ENCODE results near the gene IKBKE.

IKBKE gene

DNA sequence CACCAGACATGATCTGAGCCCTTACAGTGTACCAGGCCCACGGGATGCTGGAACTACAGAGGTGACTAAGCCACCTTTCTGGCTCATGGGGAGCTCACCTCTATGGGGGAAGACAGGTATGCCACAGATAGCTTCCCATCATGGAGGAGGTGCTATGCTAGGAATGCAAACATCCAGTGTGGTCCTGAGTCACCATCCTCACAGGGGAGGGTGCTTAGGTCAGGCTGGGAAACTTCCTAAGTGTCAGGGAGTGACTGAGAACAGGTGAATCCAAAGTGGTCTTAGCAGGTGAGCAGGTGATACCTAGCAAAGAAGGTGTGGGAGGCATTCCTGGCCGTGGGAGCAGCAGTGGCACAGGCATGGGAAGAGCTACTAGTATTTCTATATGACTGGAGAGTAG lies 28.4 kb downstream of the IKBKE start:
- no peak for FAIRE-seq

DNA sequence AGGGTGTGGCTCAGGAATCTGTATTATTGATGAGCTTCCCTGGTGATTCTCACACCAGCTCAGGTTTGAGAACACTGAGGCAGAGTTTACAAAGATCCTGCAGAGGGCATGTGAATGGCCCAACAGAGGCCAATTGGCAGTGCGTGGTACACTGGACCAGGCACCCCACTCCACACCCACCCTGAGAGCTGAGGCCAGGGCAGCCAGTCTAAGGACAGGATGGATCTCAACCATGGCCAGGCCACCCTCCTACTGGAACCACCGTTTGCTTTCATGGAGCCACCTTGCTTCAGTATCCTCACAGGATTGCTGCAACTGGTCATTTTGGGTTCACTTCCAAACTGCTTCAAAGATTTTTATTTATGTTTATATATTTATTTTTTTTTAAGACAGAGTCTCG lies 29.8 kb downstream of the IKBKE start:
- FAIRE-seq, result no peak

GRCh38 chr1:206501881-206502280 lies 31.6 kb downstream of the IKBKE start:
- FAIRE-seq, result no peak

DNA sequence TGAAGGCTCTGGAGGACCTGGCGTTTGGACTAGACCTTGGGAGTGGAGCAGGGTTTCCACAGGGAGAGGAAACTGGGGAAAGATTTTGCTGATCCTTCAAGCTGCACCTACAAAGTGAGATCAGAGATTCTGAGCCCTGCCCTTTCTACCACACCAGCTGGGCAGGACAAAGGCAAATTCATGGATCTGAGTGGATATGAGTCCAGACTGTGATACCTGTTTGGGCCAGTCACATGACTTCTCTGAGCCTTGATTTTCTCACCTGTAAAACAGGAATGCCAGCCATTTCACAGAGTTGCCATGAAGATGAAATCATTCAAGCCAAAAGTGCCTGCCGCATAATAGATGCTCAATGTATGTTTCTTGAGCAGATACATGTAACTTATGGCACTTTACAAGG lies 32.1 kb downstream of the IKBKE start:
- FAIRE-seq, result no peak

DNA sequence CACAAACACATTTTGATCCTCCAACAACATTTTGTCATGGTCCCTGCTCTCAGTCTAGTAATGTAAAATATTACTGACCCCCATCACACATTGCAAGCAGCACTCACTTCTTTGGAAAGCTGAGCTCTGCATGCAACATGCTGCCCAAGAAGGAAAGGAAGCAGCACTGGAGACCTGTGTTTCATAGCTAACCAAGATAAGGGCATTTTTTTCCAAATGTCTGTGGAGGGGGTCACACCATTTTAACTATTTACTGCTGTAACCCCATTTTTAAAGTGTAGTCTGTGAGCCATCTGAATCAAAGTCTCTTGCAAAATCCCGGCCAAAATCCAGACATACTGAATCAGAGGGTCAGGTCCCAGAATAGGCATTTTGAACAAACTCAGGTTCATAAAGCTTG lies 32.5 kb downstream of the IKBKE start:
- no peak for FAIRE-seq

DNA sequence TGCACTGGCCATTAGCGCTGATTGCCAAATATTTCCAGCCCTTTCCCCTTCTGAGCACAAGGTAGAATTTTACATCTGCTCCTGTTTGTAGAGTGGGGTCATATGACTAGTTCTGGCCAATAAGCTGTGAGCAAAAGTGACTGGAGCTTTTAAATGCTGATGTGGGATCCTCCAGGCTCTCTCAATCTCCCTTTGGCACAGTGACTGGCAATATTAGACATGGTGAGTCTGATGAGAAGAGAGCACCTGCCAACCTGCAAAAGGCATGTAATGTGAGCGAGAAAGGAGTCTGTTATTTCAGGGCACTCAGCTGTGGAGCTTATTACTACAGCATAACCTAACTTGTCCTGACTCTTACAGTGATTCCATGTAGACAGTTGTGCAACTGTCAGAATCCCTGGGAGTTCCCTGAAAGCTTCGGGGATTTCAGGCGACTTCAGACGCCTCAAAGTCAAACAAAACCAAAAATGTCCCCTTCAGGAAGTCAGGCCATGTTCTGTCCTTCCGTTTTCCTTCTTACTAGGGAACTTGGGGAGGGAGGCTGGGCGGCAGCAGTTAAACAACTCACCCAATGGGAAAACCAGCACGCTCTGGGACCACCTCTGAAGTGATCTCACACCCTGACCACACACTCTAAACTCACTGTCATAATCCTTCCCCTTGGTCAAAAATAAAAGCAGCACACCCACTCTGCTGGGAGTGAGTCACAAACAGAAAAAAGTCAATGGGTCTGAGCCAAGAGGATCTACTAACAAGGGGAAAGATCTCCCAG lies 33.5 kb downstream of the IKBKE start:
- no peak for FAIRE-seq

DNA sequence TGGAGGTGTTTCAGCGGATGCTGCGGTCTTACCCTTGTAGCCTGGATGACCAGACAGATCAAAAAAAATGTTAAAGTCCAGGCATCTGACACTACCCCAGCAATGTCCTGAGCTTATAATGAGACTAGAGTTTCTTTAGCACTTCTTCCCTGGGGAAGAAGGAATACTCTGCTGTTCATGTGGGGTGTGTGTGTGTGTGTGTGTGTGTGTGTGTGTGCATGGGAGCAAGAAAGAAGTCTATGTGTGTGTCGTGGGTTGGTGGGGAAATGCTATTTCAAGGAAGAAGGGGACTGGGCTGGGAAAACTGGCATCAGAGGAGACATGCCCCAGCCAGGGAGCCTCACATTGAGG lies 34.1 kb downstream of the IKBKE start:
- FAIRE-seq, result no peak

- FAIRE-seq, result no peak
Observed at GRCh38 chr1:206505702-206506355, 35.6 kb downstream of the IKBKE start.

DNA sequence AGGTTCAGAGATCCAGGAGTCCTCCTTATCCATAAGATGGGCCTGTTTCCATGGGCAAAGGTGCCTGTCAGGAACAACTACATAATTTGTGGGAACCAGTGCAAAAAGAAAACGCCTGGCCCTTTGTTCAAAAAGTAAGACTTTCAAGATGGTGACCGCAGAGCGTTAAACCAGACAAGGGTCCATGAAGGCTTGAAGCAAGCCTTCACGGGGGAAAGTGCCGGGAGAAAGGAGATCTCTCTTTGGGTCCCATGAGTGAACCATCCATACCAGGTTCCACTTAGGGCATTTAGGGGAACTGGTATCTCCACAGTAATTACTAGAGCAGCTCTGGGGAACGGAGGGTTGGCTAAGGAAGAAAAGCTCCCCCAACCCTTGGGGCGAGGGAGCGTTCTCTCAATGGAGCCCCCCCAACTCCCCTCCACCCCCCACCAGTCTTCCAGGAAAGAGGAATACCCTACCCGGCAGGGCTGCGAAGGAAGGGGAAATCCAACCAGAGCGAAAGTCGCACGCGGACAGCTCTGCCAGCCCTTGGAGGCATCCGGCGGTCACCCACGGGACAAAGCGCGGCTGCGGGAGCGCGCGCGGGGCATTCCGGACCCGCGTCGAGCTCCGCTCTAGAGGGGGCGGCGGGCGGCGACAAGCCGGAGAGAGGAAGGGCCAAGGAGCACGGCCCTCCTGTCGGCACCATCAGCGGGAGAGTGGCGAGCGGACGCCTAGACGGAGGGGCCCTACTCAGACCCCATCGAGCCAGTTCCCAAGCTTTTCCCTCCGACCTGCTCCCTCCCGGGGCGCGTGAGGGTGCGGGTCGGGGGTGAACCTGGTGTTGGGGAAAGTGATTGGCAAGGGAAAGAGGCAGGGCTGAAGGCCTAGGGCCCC lies 36.4 kb downstream of the IKBKE start:
- no peak for FAIRE-seq

GRCh38 chr1:206507284-206508129 lies 37.2 kb downstream of the IKBKE start, which contains the start of gene RASSF5:
Gene RASSF5 (plus strand): TSS chr1:206507531. CDS start chr1:206507603, 72 bp downstream.
- FAIRE-seq, result no peak

DNA sequence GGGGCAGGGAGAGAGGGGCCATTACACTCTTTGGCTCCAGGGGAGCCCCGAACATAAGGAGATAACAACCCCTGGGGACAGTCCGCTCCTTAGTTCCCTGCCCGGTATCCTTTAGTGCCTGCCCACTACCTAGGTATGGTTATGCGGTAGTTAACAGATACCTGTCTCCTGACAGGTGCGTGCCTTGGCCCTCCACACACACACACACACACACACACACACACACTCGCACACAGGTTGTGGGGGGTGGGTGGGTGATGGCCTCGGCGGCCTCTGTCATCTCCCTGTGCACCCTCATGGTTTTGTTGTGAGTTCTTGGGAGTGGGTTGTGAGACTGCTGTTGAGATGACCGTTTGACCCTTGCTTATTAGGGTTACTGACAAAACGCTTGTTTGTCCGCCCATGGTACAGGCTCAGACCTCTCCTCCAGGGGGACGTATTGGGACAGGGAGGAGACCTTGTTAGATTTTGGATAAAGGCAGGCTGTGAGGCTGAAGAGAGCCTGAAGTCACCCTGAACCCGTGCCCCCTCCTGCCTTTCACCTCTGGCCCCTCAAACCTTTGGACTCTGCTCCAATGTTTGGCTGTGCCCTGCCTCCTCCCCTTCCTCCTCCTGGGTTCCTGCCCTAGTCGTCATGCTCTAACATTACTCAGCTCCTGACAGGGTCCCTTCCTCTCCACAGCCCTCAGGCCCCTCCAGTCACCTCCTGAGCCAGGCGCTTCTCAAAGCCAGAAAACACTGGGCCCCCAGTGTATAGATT lies 38.0 kb downstream of the IKBKE start:
- no peak for FAIRE-seq

- FAIRE-seq, result no peak
Observed at GRCh38 chr1:206508956-206509355, 38.7 kb downstream of the IKBKE start.

DNA sequence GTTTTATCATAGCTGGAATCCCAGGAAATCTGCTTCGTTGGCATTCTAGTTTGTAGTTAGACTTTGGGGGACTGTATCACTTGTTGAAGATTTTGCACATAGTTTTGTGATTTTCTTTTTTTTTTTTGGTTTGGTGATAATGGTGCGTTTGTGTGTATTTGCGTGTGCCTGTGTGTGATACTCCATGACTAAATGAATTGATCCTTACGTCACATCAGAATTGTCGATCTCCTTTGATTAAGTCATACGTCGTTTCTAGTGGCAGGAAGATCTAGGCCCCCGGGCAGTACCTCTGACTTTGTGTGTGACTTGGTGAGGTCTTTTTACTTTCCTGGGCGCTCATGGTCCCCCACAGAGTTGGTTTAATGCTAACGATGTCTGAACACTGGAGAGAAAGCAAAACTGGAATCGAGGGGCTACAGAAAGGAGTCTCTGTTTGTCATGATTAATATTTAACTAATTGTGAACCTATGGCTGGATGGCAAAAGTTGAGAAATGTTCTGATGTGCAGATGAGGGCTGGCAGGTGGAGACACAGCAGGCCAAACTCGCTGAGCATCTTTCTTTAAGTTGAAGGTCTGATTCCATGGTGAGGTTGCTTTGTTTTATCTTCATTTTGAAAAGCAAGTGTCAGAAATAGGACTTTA lies 39.5 kb downstream of the IKBKE start:
- FAIRE-seq, result no peak

GRCh38 chr1:206510371-206510770 lies 40.1 kb downstream of the IKBKE start:
- FAIRE-seq, result no peak

- FAIRE-seq, result no peak
Observed at GRCh38 chr1:206511362-206512057, 41.2 kb downstream of the IKBKE start.

DNA sequence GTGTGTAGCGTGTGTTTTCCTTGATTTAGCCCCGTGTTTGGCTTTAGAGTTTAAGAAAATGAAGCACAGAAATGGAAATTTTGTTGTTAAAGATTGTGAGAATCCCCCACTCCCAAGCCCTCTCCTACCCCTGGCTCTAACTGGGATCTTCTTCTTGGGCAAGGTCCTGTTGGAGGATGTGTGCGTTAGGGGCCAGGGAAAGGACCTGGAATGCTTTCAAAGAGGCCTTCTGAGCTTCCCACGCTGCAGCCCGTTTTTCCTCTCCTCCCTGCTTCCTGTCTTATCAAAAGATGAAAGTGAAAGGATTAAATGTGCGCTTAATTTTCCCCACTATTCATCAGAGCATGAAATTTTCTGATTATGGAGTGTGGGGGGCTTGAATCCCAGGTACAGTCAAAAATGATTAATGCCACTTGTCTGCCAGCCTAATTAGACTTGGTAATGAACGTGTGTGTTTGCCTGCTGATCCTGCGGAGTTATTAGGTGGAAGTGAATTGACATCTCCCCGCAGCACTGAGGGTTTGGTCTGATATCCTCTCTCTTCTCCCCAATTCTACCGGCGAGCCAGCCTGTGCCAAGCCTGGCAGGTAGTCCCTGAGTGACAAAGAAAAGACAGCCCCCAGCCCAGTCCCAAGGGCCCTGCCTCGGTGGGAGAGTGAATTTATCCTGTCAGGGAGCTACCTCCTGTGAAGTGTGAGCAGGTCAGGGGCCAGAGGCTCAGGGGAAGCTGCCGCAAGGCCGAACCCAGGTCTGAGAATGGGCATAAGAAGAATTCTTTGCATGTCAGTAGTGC lies 42.0 kb downstream of the IKBKE start:
- no peak for FAIRE-seq

DNA sequence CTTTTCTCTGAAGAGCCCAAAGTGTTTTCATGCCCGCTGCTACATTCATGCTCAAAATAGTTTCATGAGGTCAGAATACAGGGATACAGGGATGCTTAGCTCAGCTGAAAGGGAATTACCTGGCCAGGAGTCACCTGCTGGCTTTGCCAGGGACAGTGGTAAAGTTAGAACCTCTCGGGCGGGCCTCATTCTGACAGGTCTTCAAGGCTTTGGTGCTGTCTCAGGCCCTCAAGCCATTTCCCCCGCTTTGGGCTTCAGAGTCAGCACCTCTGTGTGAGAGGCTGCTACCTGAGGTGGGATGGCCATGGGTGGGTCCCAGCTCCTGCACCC lies 42.5 kb downstream of the IKBKE start:
- no peak for FAIRE-seq

GRCh38 chr1:206513312-206514111 lies 43.2 kb downstream of the IKBKE start:
- no peak for FAIRE-seq

- no peak for FAIRE-seq
Observed at GRCh38 chr1:206514813-206515387, 44.6 kb downstream of the IKBKE start.
